NAMALWA (cell line): ENCODE data around the gene ESR1.

Experiments used
- DNase-seq: peaks from one replicate; pipeline ENCODE4 v3.0.0-alpha.2; 2015; ENCODE audit warnings: low spot score

ESR1 gene

DNA sequence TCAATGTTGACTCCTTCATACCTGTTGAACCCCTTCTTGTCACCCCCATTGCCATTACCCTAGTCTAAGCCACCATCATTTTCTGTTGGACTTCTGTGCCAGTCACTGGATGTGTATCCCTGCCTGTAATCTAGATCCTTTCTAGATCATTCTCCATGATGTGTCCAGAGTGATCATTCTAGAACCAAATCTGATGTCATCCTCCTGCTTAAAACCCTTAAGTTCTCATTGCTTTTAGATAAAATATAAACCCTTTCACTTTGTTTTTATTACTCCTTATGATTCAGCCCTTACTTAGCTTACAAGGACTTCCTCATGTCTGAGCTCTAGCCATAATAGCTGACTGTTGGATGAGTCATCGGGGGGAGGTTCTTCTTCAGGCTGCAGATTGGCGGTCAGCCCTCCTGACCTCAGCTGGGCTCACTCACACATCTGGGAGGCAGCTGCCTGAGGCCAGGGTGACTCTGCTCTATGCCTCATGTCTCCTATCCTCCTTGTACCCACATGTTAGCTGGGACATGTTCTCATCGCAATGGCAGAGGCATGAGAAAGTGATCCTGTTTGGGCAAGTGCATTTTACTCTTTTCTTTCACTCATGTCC lies 287.6 kb downstream of the ESR1 start:
- no peak for DNase-seq

DNA sequence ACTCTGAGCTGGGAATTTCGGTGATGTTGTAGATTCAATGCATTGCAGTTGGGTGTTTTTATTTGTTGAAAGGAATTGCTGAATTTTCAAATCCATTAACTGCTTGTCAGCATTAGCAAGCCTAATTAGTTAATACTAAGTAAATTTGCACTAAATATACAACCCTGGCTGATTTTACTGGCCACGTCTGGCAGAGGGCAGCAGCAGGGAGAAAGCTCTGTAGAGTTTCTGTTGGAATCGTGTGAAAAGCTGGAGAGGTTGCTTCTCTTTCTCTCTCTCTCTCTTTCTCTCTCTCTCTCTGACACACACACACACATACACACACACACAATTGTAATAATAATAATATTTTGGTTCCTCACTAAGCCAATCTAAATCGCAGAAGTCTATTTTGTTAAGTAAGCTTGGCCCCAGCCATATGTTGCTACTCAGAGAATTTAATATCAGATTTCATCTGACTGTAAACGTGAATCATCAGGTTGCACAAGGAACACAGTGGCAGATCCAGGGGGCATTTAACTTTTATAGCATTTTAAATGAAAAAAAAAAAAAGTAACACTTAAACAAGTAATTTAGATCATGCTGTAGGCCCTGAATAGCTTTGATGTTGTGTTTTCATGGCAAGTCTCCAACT lies 289.5 kb downstream of the ESR1 start:
- no peak for DNase-seq

DNA sequence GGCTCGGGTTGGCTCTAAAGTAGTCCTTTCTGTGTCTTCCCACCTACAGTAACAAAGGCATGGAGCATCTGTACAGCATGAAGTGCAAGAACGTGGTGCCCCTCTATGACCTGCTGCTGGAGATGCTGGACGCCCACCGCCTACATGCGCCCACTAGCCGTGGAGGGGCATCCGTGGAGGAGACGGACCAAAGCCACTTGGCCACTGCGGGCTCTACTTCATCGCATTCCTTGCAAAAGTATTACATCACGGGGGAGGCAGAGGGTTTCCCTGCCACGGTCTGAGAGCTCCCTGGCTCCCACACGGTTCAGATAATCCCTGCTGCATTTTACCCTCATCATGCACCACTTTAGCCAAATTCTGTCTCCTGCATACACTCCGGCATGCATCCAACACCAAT lies 291.2 kb downstream of the ESR1 start:
- DNase-seq, result no peak

DNA sequence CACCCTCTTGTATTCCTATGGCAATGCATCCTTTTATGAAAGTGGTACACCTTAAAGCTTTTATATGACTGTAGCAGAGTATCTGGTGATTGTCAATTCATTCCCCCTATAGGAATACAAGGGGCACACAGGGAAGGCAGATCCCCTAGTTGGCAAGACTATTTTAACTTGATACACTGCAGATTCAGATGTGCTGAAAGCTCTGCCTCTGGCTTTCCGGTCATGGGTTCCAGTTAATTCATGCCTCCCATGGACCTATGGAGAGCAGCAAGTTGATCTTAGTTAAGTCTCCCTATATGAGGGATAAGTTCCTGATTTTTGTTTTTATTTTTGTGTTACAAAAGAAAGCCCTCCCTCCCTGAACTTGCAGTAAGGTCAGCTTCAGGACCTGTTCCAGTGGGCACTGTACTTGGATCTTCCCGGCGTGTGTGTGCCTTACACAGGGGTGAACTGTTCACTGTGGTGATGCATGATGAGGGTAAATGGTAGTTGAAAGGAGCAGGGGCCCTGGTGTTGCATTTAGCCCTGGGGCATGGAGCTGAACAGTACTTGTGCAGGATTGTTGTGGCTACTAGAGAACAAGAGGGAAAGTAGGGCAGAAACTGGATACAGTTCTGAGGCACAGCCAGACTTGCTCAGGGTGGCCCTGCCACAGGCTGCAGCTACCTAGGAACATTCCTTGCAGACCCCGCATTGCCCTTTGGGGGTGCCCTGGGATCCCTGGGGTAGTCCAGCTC lies 292.1 kb downstream of the ESR1 start:
- DNase-seq, result no peak

DNA sequence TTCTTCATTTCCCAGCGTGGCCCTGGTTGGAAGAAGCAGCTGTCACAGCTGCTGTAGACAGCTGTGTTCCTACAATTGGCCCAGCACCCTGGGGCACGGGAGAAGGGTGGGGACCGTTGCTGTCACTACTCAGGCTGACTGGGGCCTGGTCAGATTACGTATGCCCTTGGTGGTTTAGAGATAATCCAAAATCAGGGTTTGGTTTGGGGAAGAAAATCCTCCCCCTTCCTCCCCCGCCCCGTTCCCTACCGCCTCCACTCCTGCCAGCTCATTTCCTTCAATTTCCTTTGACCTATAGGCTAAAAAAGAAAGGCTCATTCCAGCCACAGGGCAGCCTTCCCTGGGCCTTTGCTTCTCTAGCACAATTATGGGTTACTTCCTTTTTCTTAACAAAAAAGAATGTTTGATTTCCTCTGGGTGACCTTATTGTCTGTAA lies 292.7 kb downstream of the ESR1 start:
- no peak for DNase-seq

DNA sequence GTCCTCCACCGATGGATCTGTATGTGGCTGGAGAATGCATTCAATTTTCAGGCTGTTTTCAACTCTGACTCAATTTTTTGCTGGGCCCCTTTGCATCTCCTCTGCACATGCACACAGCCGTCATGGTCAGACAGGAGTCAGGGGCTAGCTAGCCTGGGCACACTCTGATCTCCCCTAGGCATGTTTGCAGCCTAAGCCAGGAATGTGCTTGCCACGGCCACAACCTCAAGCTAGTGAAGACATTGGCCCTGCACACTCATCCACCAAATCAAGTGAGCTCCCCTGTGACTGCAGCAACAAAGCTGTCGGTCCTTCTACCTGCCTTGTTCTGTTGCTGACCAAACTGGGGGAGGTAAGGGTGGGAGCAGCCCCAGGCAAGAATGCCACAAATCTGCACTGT lies 300.5 kb downstream of the ESR1 start:
- no peak for DNase-seq

DNA sequence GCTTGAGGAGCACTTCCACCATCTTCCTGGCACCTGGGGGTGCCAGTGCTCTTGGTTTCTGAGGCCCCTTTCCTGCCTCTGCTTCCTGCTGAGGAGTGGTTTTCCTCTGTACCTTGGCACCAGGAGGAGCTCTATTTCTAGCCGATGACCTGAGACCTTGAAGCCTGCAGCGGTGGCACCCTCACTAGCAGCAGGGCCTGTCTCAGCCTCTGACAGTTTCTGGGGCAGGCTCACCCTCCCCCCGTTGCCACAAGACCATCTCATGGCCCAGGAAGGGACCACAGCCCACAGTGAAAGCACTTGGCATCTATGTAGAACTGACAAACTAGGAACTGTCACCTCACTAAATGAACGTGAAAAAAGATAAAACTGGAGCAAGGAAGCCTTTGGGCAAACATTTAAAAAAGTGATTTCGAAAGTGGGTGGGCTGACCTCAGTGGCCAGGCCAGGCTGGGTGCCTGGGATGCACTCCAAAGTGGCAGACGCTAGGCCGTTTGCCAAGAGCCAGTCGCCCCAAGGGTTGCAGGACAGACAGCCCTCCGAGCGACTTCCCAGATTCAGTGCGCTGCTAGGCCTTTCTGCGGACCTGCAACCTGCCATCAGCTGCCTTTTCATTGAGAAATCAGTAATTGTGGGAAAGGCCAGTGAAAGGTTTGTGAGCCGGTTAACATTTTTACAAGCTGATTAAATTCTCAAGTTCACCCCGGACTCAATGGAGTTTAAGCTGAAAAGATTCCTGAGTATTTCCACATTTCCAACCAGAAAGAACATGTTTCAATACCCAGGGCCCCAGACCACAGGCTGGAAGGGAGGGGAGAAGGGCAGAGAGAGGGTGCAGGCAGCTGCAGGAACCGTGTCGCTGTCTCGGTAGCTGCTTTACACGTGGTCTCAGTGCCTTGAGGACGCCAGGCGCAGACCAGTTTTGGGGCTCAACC lies 303.7 kb downstream of the ESR1 start:
- no peak for DNase-seq

DNA sequence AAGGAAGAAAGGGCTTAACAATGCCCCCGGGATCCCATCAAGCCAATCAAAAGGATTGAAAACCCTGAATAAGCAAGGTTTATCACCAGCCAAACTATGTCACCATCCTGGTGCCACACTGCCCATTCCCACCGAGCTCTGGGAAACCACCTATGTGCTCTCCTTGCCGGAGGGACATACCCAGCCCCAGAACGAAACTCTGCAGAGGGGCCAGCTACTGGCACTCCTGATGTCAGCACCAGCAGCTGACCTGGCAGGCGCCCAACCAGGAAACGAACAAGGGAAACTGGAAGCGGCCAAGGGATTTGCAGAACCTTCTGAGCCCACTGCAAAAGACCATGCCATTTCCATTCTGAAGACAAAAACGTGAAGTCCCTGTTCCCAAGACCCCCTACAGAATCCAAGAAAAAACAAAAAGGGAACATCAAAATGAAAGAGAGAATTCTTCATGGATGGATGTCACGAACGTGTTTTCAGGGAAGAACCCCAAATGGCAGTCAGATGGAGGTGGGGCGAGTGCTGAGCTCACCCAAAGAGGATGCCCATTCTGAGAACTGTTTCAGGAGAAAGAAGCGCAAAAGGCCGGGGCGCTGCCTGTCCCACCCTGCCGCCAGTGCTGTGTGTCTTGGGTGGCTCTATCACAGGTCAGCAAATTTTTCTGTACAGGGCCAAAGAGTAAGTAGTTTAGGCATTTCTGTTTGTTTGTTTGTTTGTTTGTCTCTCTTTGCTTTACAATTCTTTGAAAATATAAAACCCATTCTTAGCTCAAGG lies 305.2 kb downstream of the ESR1 start:
- no peak for DNase-seq

DNA sequence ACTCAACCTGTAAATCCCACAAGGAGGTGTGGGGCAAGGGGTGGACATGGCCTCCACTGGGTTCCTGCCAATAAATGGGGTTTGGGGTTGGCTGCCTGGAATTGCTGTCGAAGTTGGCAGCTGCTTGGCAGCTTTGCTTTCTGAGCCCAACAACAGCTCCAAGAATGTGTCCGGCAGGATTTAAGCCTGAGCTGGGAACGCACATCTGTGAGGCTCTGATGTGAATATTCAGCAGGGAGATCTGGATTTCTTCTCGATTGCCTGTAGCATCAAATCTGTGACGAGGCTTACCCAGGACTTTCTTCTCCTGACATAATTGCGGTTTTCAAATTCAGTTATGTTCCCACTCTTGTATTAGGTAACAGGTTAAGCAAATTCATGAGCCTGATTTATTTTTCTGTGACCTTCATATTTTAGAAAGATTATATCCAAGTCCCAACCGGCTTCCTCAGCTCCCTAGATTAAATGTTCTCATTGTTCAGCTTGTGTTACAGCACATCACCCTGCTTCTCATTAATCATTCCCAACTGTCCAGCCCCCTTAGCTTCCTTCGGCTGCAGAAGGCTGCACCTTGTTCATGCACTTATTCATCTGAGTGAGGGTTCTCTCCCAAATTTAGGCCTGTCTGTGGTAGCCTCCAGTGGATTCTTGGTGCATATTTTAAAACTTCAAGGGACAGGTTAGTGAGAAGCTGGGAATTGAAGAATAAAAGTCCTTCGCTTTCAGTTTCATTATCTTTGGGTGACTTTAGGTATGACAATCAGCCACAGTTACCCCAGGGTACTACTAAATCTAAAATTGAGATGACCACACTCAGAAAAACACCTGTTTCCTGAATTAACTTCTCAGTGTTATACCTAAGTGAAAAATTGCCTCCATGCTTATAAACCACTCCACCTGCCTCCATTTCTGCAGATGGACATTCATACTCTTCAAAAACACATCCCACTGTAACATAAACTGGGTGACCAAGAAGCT lies 310.0 kb downstream of the ESR1 start:
- no peak for DNase-seq

DNA sequence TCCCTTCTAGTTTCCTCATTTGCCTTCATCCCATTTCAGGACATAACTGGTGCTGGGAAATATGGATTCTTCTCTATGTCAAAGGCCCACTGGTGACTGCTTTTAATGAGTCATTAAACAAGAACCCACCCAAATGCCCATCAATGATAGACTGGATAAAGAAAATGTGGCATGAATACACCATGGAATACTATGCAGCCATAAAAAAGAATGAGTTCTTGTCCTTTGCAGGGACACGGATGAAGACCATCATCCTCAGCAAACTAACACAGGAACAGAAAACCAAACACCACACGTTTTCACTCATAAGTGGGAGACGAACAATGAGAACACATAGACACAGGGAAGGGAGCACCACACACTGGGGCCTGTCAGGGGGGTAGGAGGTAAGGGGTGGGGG lies 310.7 kb downstream of the ESR1 start:
- no peak for DNase-seq

DNA sequence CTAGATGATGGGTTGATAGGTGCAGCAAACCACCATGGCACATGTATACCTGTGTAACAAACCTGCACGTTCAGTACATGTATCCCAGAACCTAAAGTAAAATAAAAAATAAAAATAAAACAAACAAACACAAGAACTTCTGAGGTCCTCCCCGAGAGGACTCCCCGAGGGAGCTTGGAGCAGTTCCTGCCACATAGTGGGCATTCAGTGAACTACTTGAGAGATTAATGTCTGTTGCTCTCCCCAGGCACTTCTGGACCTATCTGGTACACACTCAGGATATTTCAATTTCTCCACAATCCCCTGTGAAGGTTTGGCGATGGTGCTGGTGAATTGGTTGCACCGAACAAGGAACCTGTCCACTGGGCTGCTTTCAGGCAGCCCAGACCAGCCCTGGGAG lies 311.2 kb downstream of the ESR1 start:
- no peak for DNase-seq

DNA sequence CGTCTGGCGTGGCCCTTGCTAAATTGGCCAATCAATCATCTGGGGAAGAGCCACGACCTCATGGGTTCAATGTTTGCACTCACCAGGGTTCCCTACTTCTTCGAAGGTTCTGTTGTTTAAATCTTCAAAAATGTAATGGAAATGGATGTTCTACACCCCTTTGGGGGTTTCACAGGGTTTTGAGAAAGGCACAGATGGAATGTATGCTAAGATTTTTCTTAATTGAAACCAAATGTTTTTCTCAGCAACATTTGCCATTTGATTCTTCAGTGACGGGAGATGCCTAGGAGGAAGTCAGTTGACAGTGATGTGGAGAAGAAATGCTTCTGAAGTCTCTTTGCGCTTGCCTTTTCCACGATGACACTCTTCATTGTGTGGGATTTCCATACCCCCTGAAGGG lies 312.3 kb downstream of the ESR1 start:
- no peak for DNase-seq

DNA sequence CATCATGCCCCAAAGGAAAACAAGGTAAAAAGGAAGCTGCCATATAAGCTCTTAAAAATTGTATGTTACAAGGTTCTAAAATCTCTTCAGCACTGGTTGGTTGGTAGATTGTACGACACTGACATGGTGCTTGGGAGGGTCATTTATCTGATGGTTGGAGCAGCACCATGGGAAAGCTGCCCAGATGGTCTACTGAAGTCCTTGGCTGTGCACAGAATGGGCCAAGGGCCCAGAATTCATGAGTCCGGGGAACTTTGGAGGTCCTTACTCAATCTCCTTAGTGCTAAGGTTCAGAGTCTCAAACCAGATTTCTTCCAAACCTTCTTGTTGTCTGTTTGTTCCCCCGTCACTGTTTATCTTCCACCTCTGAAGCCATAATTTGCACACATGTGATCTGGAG lies 314.4 kb downstream of the ESR1 start:
- DNase-seq, result no peak

DNA sequence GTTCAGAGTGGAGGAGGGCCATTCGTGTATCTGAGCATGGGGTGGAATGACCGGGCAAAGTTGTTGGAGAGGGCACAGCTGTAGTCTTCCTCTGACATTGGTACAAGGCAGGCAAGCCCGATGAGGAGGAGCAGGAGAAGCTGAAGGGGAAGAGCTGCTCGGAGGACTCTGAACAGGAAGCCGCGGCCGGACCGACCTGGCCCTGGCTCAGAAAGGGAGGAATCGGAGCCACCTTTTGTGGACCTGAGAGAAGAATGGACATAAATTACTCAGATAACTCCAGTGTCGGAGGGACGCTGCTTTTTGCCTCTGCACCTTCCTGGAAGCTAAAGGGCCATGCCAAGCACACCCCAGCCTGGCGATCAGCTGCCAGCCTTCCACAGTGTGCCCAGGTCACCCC lies 315.0 kb downstream of the ESR1 start:
- no peak for DNase-seq

DNA sequence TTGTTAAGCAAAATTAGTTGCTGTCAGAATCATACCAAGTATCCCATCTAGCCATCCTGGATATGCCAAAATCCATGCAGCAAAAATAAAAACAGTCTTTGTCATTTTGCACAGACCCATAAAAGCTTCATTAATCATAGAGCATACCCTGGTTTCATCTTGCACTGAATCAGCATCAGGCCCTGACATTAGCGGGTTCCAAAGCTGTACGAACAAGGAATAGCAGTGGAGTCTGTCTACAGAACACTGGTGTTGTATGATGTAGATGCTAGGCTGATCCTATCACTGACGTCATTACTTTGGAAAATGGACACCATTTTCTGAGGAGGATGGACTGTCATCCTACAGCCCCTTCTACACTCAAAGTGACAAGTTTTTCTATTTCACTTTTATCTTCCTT lies 315.6 kb downstream of the ESR1 start:
- DNase-seq, result no peak

DNA sequence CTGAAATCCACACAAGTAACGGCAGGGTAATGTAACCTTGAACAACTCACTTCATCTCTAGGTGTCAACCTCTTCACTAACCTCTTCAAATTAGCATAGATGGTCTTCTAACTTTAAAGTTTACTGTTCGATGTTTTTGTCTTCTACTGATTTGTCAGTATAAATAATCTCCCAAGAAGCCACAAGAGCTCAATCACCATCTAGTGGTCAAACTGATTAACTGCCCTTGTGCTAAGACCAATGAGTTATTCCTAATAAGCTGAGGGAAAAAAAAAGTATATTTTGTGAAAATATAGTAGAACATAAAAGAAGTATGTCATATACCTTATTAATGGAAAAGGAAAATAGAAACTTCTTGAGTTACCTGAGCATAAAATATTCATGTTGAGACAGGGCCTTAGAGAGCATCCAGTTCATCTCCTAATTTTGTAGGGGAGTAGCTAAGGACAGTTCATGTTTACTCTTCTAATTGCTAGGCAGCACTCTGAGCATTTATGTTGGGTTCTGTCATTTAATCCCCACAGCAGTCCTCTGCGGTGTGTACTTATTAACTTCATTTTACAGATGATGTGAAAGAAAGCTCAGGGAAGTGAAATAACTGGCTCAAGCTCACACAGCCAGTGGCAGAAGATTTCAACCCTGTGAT lies 317.1 kb downstream of the ESR1 start:
- DNase-seq, result peak; percentile 67

DNA sequence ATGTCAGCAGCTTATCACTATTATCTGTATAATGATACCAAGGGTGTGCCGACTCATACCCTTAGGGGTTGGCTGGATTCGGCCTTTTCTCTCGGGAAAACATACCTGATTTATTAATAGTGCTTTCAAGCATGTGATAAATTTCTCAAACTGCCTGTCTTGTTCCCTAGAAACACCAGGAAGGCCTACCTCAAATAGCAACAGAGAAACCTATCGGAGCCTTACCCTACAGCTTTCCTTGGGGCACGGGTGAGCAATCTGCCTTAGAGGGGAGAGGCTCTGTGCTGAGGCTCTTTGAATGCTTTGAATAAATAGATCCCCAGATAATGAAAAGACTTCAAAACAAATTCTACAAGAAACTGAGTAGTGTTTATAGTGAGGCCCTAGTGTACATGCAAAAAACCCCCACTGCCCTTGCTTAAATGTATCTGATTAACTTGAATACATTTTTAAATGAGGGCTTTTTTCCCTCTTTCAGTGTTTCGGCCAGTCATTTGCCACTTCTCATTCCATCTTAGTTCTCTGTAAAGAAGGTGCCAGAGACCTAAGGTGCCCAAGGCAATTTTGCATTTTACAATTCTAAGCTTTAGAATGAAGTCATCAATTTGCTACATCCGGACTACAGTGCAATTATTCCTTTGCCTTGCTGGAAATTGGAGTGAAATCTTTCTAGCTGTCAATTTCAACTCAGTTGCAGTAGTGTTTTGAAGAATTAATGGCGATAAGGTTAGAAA lies 320.1 kb downstream of the ESR1 start:
- DNase-seq, result no peak

DNA sequence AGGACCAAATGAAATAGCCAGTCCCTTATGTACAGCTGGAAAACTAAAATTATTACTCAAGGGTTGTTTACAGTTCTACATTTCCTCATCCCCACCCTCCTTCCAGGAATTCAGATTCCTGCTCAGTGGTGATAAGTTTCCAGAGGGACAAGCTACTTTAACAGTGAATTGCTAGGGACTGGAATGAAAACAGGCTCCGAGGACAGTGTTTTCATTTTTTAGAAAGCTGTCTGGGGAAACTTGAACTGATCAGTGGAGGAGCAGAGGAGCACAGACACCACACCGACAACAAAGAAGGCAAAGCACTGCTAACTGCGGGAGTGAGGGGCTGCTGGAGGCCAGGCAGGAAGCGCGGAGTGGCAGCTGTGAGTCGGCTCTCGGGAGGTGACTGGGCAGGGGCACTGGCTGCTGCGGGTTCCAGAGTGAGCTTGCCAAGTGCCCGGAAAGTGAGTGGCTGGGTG lies 322.2 kb downstream of the ESR1 start:
- no peak for DNase-seq

DNA sequence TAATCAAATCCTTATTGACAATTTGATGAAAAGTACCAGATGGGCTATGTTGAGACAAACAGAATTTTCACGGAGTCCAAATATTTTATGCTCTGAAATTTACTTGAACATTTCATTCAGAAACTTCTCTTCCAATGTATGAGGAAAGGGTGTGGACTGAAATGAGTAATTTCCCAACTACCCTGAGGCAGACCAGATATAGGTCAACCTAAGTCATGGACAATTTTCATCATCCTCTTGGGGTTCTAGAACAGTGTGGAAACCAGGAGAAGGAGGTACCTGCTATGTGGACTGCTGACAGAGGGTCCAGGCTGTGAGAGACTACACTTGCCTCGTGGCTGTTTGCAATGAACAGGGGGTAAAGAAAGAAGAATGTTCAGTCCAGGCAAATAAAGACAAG lies 323.0 kb downstream of the ESR1 start:
- no peak for DNase-seq
